Measurements from ENCODE around the gene CENPO.

The CENPO gene

GRCh38 chr2:24826773-24827145 lies 33.5 kb downstream of the CENPO start:
- H3K27ac ChIP-seq, result no peak overlapping the region
- no peak overlapping the region for H3K4me3 ChIP-seq (ENCODE audit: low read depth, low read length)
- TF ChIP-seq CTCF (IDR thresholded peaks at IDR 0.05; ENCODE audit: low read depth, low read length, missing control alignments), result no peak
- in situ Hi-C loops (cut with HindIII; ENCODE audit: low pct_ligation_motif_present, low sequenced_read_pairs), result no loop called here
- no peaks in the 10 kb centered on the region for H3K36me3 ChIP-seq (replicated peaks)
- H3K27me3 ChIP-seq (replicated peaks), result no peaks in the 10 kb centered on the region
- DNase-seq, result no peak

DNA sequence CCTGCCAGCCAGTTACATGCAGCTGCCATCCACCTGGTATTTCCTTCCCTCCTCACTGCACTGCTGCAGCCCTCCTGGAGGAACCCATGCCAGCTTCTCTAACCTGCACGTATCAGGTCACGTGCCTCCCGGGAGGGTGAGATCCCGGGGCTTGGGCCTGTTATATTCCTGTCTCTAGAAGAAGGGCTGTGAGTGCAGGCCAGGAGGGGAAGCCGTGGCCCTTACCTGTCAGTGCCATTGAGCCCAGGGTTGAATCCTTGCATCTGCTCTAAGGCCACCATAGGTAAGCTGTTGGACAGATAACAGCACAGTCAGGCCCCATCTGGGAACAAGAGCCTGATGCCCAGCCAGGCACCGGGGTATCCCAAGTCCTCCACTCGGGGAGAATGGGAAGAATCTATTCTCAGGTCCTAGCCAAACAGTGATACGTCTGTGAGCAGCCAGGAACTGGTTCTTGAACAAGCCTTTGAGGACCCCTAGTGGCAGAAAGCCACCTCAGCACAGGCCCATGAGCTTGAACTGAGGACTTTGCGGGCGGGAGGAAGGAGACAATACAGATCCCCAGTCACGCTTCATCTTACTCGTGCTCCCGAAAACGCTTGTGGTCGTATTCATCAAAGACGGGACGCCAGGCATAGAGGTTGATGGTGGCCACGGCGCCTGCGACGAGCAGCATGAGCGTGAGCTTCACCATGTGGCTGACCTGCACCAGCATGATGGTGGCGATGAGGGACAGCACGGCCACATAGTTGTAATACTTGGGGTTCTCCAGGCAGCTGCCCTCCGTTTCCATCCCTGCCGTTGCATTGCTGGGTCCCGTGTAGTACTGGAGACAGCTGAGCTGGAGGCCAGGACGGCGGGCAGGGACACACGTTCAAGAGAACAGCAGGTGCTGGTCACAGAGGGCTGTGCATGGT lies 34.4 kb downstream of the CENPO start:
- no peak overlapping the region for H3K4me3 ChIP-seq (ENCODE audit: low read depth, low read length)
- no peaks in the 10 kb centered on the region for H3K36me3 ChIP-seq (replicated peaks)
- no peaks in the 10 kb centered on the region for H3K27me3 ChIP-seq (replicated peaks)
- no peak overlapping the region for H3K27ac ChIP-seq
- in situ Hi-C loops (cut with HindIII; ENCODE audit: low pct_ligation_motif_present, low sequenced_read_pairs), result no loop called here
- TF ChIP-seq CTCF (IDR thresholded peaks at IDR 0.05; ENCODE audit: low read depth, low read length, missing control alignments), result peak; percentile 97
- peak; percentile 83 for DNase-seq

DNA sequence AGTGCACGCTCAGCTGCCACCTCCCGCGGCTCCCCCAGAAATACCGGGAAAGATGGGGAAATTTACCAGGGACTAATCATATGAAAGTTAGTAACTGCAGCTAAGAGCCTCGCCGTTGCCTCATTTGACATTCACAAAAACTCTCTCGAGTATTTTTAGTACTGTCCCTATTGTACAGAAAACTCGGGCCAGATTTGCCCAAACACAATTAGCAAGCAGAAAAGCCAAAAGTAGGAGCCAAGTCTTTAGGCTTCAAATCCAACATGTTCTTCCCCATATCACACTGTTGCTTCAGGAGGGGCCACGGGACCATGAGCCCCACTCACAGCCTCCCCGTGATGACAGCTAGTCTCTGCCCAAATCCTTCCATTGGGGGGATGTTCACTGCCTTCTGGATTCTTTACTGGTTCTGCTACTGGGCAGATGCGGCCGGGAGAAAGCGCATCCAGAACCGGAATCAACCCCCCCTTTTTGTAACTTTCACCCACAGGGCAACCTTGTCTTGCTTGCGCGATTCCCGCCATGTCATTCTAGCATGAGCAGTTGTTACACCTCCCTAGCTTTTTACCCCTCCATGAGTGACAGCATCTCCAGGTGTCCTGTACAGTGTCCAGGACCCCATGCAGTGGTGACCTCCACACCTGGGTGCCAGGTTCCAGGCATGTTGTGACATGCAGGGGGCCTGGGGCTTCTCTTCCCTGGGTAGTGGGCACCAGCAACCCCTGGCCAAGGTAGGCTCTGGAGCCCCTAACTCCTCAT lies 35.2 kb downstream of the CENPO start:
- H3K27me3 ChIP-seq (replicated peaks), result no peaks in the 10 kb centered on the region
- H3K27ac ChIP-seq, result no peak overlapping the region
- DNase-seq, result no peak
- no peak overlapping the region for H3K4me3 ChIP-seq (ENCODE audit: low read depth, low read length)
- TF ChIP-seq CTCF (IDR thresholded peaks at IDR 0.05; ENCODE audit: low read depth, low read length, missing control alignments), result no peak
- H3K36me3 ChIP-seq (replicated peaks), result no peaks in the 10 kb centered on the region
- in situ Hi-C loops (cut with HindIII; ENCODE audit: low pct_ligation_motif_present, low sequenced_read_pairs), result no loop called here

GRCh38 chr2:24830351-24830750 lies 37.1 kb downstream of the CENPO start:
- H3K4me3 ChIP-seq (ENCODE audit: low read depth, low read length), result no peak overlapping the region
- DNase-seq, result no peak
- peak; percentile 51 for TF ChIP-seq CTCF (IDR thresholded peaks at IDR 0.05; ENCODE audit: low read depth, low read length, missing control alignments)
- no peaks in the 10 kb centered on the region for H3K27me3 ChIP-seq (replicated peaks)
- in situ Hi-C loops (cut with HindIII; ENCODE audit: low pct_ligation_motif_present, low sequenced_read_pairs), result no loop called here
- no peaks in the 10 kb centered on the region for H3K36me3 ChIP-seq (replicated peaks)
- no peak overlapping the region for H3K27ac ChIP-seq

DNA sequence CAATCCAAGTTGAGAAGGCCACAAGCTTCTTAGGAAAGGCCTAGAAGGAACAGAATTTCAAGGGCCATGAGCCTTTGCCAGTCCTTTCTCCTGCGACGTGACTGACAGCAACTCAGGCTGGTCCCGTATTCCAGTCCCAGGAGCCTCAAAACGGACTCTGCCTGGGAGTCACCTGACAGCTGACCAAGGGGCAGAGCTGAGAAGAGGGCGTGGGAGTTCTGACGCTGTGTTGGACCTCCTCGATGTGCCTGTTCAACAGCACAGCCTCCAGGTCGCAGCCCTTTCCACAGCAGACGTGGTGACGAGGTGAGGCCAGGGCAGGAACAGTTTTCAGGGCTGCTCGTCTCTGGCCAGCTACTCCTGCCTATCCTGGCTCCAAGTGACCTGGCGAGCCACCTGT lies 37.6 kb downstream of the CENPO start:
- TF ChIP-seq CTCF (IDR thresholded peaks at IDR 0.05; ENCODE audit: low read depth, low read length, missing control alignments), result no peak
- no peak overlapping the region for H3K4me3 ChIP-seq (ENCODE audit: low read depth, low read length)
- no peaks in the 10 kb centered on the region for H3K36me3 ChIP-seq (replicated peaks)
- in situ Hi-C loops (cut with HindIII; ENCODE audit: low pct_ligation_motif_present, low sequenced_read_pairs), result no loop called here
- no peaks in the 10 kb centered on the region for H3K27me3 ChIP-seq (replicated peaks)
- H3K27ac ChIP-seq, result no peak overlapping the region
- DNase-seq, result no peak

All from brain microvascular endothelial cell (primary cell).